ENCODE measurements around the gene PDE4D. TPM values are rescaled to one million over a fixed set of nuclear protein-coding genes. Genes with fewer than 3 reads are reported as not detected.

The PDE4D gene
- total RNA-seq, 1 donor from 2014 or later, result 85.8 TPM

DNA sequence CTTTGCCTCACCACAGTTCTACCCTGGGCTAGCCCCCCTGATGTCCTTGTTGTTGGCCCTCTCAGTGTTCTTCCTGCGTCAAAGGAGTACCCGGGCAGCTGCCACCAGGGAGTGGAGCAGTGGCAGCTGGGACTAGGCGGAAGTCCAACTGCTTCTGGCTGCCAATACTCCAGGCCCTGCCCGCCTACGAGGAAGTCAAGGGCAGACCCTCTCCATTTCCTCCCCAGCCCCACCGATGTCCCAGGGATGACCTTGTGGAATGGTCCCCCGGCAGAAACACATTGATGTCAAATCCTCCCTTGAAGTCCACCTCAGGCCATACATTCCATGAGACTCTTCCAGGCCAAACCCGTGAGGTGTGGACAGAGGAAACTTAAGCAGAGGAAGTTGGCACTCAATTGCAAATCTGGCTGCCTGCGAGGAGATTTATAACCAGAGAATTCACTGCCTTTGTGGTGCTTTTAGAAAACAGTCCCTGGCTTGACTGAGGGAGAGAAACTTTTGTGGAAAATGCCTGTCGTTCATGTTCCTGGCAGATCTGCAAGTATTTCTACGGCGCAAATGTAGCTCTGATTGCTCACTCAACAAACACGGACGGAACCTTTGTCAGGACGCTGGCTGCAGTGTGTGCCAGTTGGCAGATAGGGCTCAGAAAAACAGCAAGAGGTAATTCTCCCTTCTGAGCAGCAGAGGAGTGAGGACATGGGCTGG is 970.9 kb downstream of the PDE4D start:
- peak; percentile 71 for DNase-seq
- intact Hi-C loops (cut with DNase I), result no loop called here
- Histone ChIP-seq H3K36me3 (no peaks in the 10 kb centered on the region), H3K27me3 (no peaks in the 10 kb centered on the region), H3K9me3 (no peaks in the 10 kb centered on the region), H3K4me3 (no peak overlapping the region), H3K4me1 (peaks cover 6% of the 10 kb centered on the region), H3K27ac (peak overlapping the region; percentile 75)
- TF ChIP-seq, protein P1, sequence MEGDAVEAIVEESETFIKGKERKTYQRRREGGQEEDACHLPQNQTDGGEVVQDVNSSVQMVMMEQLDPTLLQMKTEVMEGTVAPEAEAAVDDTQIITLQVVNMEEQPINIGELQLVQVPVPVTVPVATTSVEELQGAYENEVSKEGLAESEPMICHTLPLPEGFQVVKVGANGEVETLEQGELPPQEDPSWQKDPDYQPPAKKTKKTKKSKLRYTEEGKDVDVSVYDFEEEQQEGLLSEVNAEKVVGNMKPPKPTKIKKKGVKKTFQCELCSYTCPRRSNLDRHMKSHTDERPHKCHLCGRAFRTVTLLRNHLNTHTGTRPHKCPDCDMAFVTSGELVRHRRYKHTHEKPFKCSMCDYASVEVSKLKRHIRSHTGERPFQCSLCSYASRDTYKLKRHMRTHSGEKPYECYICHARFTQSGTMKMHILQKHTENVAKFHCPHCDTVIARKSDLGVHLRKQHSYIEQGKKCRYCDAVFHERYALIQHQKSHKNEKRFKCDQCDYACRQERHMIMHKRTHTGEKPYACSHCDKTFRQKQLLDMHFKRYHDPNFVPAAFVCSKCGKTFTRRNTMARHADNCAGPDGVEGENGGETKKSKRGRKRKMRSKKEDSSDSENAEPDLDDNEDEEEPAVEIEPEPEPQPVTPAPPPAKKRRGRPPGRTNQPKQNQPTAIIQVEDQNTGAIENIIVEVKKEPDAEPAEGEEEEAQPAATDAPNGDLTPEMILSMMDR (IDR thresholded peaks at IDR 0.05), result no peak
- peak; percentile 83 for ATAC-seq

DNA sequence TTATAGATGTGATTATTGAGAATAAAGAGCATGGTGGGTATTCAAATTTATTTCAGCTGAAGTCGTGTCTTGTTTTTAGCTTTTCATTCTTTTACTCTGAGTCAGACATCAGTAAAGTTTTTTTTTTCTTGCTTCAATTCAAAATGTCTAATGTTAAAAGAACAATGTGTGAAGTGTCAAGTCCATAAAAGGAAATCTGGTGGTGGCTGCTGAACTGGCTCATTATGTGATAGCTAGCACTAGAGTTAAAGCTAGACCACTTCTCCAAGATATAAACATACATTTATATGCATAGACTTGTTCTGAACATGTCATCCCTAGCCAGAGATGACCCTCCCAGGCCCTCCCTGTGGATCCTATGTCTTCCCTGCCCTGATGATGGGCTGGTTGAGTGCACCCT is 972.4 kb downstream of the PDE4D start:
- H3K9me3 ChIP-seq, result no peaks in the 10 kb centered on the region
- ATAC-seq (no peak), DNase-seq (no peak)
- intact Hi-C loops (cut with DNase I), result no loop called here
- no peak overlapping the region for H3K4me3 ChIP-seq
- peaks cover 6% of the 10 kb centered on the region for H3K4me1 ChIP-seq
- no peak overlapping the region for H3K27ac ChIP-seq
- no peaks in the 10 kb centered on the region for H3K27me3 ChIP-seq
- H3K36me3 ChIP-seq, result no peaks in the 10 kb centered on the region
- TF ChIP-seq, protein P1 (IDR thresholded peaks at IDR 0.05), result no peak

DNA sequence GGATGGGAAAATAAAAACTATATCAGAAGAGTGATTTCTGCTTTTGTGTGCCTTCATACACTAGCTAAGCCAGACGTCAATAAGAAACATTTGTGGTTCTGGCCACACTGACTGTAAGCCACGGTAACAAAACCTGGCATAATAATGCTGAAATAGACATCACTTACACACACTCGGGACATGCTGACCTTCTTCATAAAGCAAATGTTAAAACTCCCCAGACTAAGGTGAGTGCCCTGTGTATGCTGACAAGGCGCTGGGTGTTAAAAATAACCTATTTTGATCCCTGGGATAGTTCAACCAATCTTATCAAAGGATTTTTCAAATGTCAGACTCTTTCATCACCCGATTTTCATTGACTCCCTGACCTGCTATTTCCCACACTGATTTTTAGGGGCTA is 973.7 kb downstream of the PDE4D start:
- Histone ChIP-seq H3K4me1 (peaks cover 6% of the 10 kb centered on the region), H3K27ac (no peak overlapping the region)
- TF ChIP-seq, protein P1 (IDR thresholded peaks at IDR 0.05), result no peak

More for the DNA sequence above, 973.7 kb downstream of the PDE4D start:
- intact Hi-C loops (cut with DNase I), result no loop called here
- ATAC-seq, result no peak
- Histone ChIP-seq H3K4me3 (no peak overlapping the region), H3K36me3 (no peaks in the 10 kb centered on the region), H3K9me3 (no peaks in the 10 kb centered on the region), H3K27me3 (no peaks in the 10 kb centered on the region)
- DNase-seq, result no peak

Small RNA genes lying within 50 kb of the gene (microRNA-seq; reads per million reads assigned to microRNA genes)
- 25.3 reads per million, percentile 48 among the genes with 10 or more reads in this experiment for gene MIR582 (ENCODE audit: borderline microRNAs expressed)

Data from upper lobe of right lung (tissue), 1 donor.